ENCODE measurements around the gene KRTAP5-6. TPM values are rescaled to one million over a fixed set of nuclear protein-coding genes. Genes with fewer than 3 reads are reported as not detected.

Gene KRTAP5-6, protein sequence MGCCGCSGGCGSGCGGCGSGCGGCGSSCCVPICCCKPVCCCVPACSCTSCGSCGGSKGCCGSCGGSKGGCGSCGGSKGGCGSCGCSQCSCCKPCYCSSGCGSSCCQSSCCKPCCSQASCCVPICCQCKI
- not detected in 5 replicates for total RNA-seq (2022; extraction: Qiagen RNA extraction)

GRCh38 chr11:1696608-1697570 is at the start of gene KRTAP5-6:
Gene KRTAP5-6, plus strand, starts transcription at chr11:1697195. Its CDS starts 51 bp downstream, at chr11:1697246.

Other genes starting within 250 kb of the KRTAP5-6 start
- 36.2 to 47.8 TPM (median 44.1 TPM) in 5 replicates for gene MOB2, start 210.4 kb upstream of the KRTAP5-6 start, total RNA-seq (2022; extraction: Qiagen RNA extraction)
- gene DUSP8, start 124.9 kb upstream of the KRTAP5-6 start, total RNA-seq (2022; extraction: Qiagen RNA extraction): 0.81 to 1.2 TPM (median 1.0 TPM) in 5 replicates
- gene KRTAP5-1, start 111.9 kb upstream of the KRTAP5-6 start, total RNA-seq (2022; extraction: Qiagen RNA extraction): not detected in 5 replicates
- gene KRTAP5-2, start 98.9 kb upstream of the KRTAP5-6 start, total RNA-seq (2022; extraction: Qiagen RNA extraction): not detected in 5 replicates
- gene KRTAP5-3, start 88.7 kb upstream of the KRTAP5-6 start, total RNA-seq (2022; extraction: Qiagen RNA extraction): not detected in 5 replicates
- gene KRTAP5-4, start 75.1 kb upstream of the KRTAP5-6 start, total RNA-seq (2022; extraction: Qiagen RNA extraction): not detected in 5 replicates
- gene KRTAP5-5, start 67.4 kb upstream of the KRTAP5-6 start, total RNA-seq (2022; extraction: Qiagen RNA extraction): not detected in 5 replicates
- gene IFITM10, start 53.4 kb downstream of the KRTAP5-6 start, total RNA-seq (2022; extraction: Qiagen RNA extraction): 1.1 to 2.1 TPM (median 1.4 TPM) in 5 replicates
- 397 to 634 TPM (median 550 TPM) in 5 replicates for gene CTSD, start 66.7 kb downstream of the KRTAP5-6 start, total RNA-seq (2022; extraction: Qiagen RNA extraction)
- gene SYT8, start 137.8 kb downstream of the KRTAP5-6 start, total RNA-seq (2022; extraction: Qiagen RNA extraction): 0.43 to 1.1 TPM (median 0.55 TPM) in 5 replicates
- 0.25 to 0.40 TPM (median 0.28 TPM) in 4 of 5 replicates, not detected in the other for gene TNNI2, start 141.8 kb downstream of the KRTAP5-6 start, total RNA-seq (2022; extraction: Qiagen RNA extraction)
- gene LSP1, start 155.9 kb downstream of the KRTAP5-6 start, total RNA-seq (2022; extraction: Qiagen RNA extraction): 1.6 to 2.3 TPM (median 1.8 TPM) in 5 replicates
- gene PRR33, start 194.7 kb downstream of the KRTAP5-6 start, total RNA-seq (2022; extraction: Qiagen RNA extraction): not detected in 5 replicates
- 0.10 to 0.26 TPM (median 0.11 TPM) in 3 of 5 replicates, not detected in the others for gene TNNT3, start 222.5 kb downstream of the KRTAP5-6 start, total RNA-seq (2022; extraction: Qiagen RNA extraction)

Data from A549 treated with AZD2906 at 1 μM for 4 hours (cell line).